Heart right ventricle (tissue), 16 donors: Measurements from ENCODE around the gene CDK15. TPM values are rescaled to one million over a fixed set of nuclear protein-coding genes. Genes with fewer than 3 reads are reported as not detected.

Source experiments
- ATAC-seq, 8 donors: fragments of 200-7000 bp; cut with Tn5 transposase; one replicate each; pipeline ENCODE4 v1.9.1; 2020; ENCODE audit warnings: mild to moderate bottlenecking in 8 of 8, moderate library complexity in 8 of 8, moderate number of reproducible peaks in 1 of 8
- DNase-seq, 2 donors: peaks; one replicate each; pipeline ENCODE4 v3.0.0-alpha.2; 2020
- H3K27ac ChIP-seq, 10 donors: fragments of 200-600 bp; sonication (generic) in 2 of 10; one replicate each; pipeline versions ENCODE4 v1.5.0 to v1.8.0; 2020 to 2022; ENCODE audit warnings: mild to moderate bottlenecking in 3 of 10
- H3K27me3 ChIP-seq, 7 donors: fragments of 200-600 bp; one replicate each; pipeline ENCODE4 v1.8.0; 2021 to 2022; ENCODE audit warnings: mild to moderate bottlenecking in 2 of 7
- H3K36me3 ChIP-seq, 9 donors: fragments of 200-600 bp; sonication (generic) in 1 of 9; one replicate each; pipeline versions ENCODE4 v1.5.0 to v1.8.0; 2020 to 2022; ENCODE audit warnings: mild to moderate bottlenecking in 2 of 9
- H3K4me1 ChIP-seq, 9 donors: fragments of 200-600 bp; sonication (generic) in 1 of 9; one replicate each; pipeline versions ENCODE4 v1.5.0 to v1.8.0; 2020 to 2022; ENCODE audit warnings: mild to moderate bottlenecking in 4 of 9
- H3K4me3 ChIP-seq, 10 donors: fragments of 200-600 bp; sonication (generic) in 2 of 10; one replicate each; pipeline versions ENCODE4 v1.5.0 to v1.8.0; 2020 to 2022; ENCODE audit warnings: mild to moderate bottlenecking in 7 of 10, moderate library complexity in 2 of 10
- H3K9me3 ChIP-seq, 11 donors: fragments of 200-600 bp in 10 of 11; sonication (generic) in 2 of 11; one replicate each; pipeline versions ENCODE4 v1.5.0 to v1.8.0; 2013 to 2022; ENCODE audit warnings: mild to moderate bottlenecking in 2 of 11, control low read depth in 1 of 11, moderate library complexity in 1 of 11
- CTCF ChIP-seq, 9 donors: fragments of 200-600 bp; sonication (generic) in 2 of 9; IDR thresholded peaks; one replicate each; pipeline versions ENCODE4 v1.5.0 to v1.8.0; 2021 to 2022; ENCODE audit warnings: antibody characterized with exemption in 9 of 9, mild to moderate bottlenecking in 5 of 9, moderate library complexity in 1 of 9
- WGBS, 2 donors: extraction: QIAGEN DNeasy Blood & Tissue Kit; methylation state at CpG; one replicate each; pipeline ENCODE4 v1.1.7; 2013; ENCODE audit warnings: inconsistent platforms in 1 of 2; 5-methylcytosine and 5-hydroxymethylcytosine counted together
- intact Hi-C, 10 donors: fragments of 100-400 bp; cut with DNase I; formaldehyde crosslinking; loops; one replicate each; pipeline versions ENCODE4 v1.11.1 to v1.14.2; 2022
- polyA plus RNA-seq, 2 donors: library from polyadenylated mRNA; stranded (reverse); fragments of 200-250 nt; gene quantifications; one replicate each; pipeline ENCODE4 v1.2.3, GENCODE V29; 2013
- total RNA-seq, 10 donors: library from RNA; stranded (reverse); fragmentation: NEBNext Ultra II Directional in 3 of 10; extraction: Animal tissue kit (Norgen Biotek cat#: 25700) in 3 of 10; gene quantifications; one replicate each; pipeline versions ENCODE4 v1.2.1 to v1.2.4, GENCODE V29; 2021 to 2023
- donor health status: Arrhythmogenic right ventricular cardiomyopathy.
- donor health status: ischemic (EF 13 %, LVEDD 7.1; RV severe dilation, severe dysfunction).
- donor health status: healthy with polysubstance abuse.
- donor health status: DM: no; HTN: yes; CAD: no.
- donor health status: DM: no; HTN: no; CAD: no.
- donor health status: ischemic (EF 25% LVEDD 6.9; RV normal size, moderate dysfunction).
- donor health status: ischemic (EF 25% LVEDD 5.7; RV mildly dilated, moderate dysfunction).
- donor health status: healthy.
- donor health status: DM: yes; HTN: yes; CAD: no.
- donor health status: Ischemic cardiomyopathy.
- donor health status: ischemic (EF 35%, LVEDD 5.7; RV mildly dilated, moderate dysfunction).
- donor health status: nonischemic (EF 11% LVEDD 7.7; RV severe dilation, severe dysfunction).
- donor health status: DM: yes; HTN: yes; CAD: no.
- donor health status: PGD.
- donor health status: ischemic (EF 29% LVEDD 5.4; RV normal size, mild dysfunction).
- donor health status: nonischemic (EF 23%, LVEDD 6.1; RV moderate dilation, normal function).

Gene CDK15
- total and polyA plus RNA-seq, 12 donors = 0.07 to 0.39 (median 0.15) TPM; not detected in 1

GRCh38 chr2:201820383-201821007, 14.2 kb downstream of the CDK15 start:
- Histone ChIP-seq H3K27me3 (peaks cover 0 to 3% (median 0%) of the 10 kb centered on the region in 7 donors), H3K4me1 (no peaks in the 10 kb centered on the region), H3K4me3 (no peak overlapping the region), H3K9me3 (no peaks in the 10 kb centered on the region), H3K27ac (no peak overlapping the region), H3K36me3 (no peaks in the 10 kb centered on the region)
- intact Hi-C loops = no loop called here
- ATAC-seq (no peak), DNase-seq (no peak)
- no peak for TF ChIP-seq CTCF (IDR thresholded peaks at IDR 0.05)
- WGBS, 2 donors = 72 to 78% methylated on average over 4 of the region's 4 CpGs

GRCh38 chr2:201821080-201821479, 14.7 kb downstream of the CDK15 start:
- no peak overlapping the region for H3K27ac ChIP-seq
- intact Hi-C loops = no loop called here
- H3K4me3 ChIP-seq = no peak overlapping the region
- H3K27me3 ChIP-seq = peaks cover 0 to 3% (median 0%) of the 10 kb centered on the region in 7 donors
- DNase-seq (no peak), ATAC-seq (no peak)
- H3K4me1 ChIP-seq = no peaks in the 10 kb centered on the region
- 88 to 92% methylated on average over 5 of the region's 5 CpGs for whole genome bisulfite sequencing, 2 donors
- H3K36me3 ChIP-seq = no peaks in the 10 kb centered on the region
- no peaks in the 10 kb centered on the region for H3K9me3 ChIP-seq
- no peak for TF ChIP-seq CTCF (IDR thresholded peaks at IDR 0.05)

- no peaks in the 10 kb centered on the region for H3K4me1 ChIP-seq
- no peak for ATAC-seq
- no peaks in the 10 kb centered on the region for H3K27me3 ChIP-seq
- 54 to 83% methylated on average over 1 of the region's 1 CpG for WGBS, 2 donors
- H3K27ac ChIP-seq = no peak overlapping the region
- no peak for TF ChIP-seq CTCF (IDR thresholded peaks at IDR 0.05)
- H3K4me3 ChIP-seq = no peak overlapping the region
- no peaks in the 10 kb centered on the region for H3K36me3 ChIP-seq
- H3K9me3 ChIP-seq = no peaks in the 10 kb centered on the region
- DNase-seq = no peak
- intact Hi-C loops = no loop called here
Observed at GRCh38 chr2:201824212-201824611, 17.9 kb downstream of the CDK15 start.

GRCh38 chr2:201827621-201828020, 21.3 kb downstream of the CDK15 start:
- DNase-seq = no peak
- H3K9me3 ChIP-seq = no peaks in the 10 kb centered on the region
- H3K4me1 ChIP-seq = no peaks in the 10 kb centered on the region
- no peaks in the 10 kb centered on the region for H3K27me3 ChIP-seq
- intact Hi-C loops = no loop called here
- ATAC-seq = no peak
- TF ChIP-seq CTCF (IDR thresholded peaks at IDR 0.05) = no peak
- H3K27ac ChIP-seq = no peak overlapping the region
- no peak overlapping the region for H3K4me3 ChIP-seq
- no peaks in the 10 kb centered on the region for H3K36me3 ChIP-seq
- 93% methylated on average over 3 of the region's 3 CpGs for WGBS, 2 donors
